Renal cortex interstitium (tissue), 11 donors: ENCODE data around the gene INPP4A. TPM values are rescaled to one million over a fixed set of nuclear protein-coding genes. Genes with fewer than 3 reads are reported as not detected.

ENCODE experiments used
- DNase-seq, 11 donors: peaks; one replicate each; pipeline ENCODE4 v3.0.0-alpha.2; 2013; ENCODE audit warnings: low read depth in 9 of 11, low spot score in 4 of 11; ENCODE audit errors: extremely low read depth in 1 of 11
- polyA plus RNA-seq, 3 donors: library from polyadenylated mRNA; unstranded; fragments of 120-200 nt; gene quantifications; one replicate each; pipeline ENCODE4 v1.2.1, GENCODE V29; 2013; ENCODE audit not compliant: insufficient read length in 3 of 3

The INPP4A gene
- polyA plus RNA-seq, 3 donors = 19.2 to 23.1 (median 21.5) TPM

DNA sequence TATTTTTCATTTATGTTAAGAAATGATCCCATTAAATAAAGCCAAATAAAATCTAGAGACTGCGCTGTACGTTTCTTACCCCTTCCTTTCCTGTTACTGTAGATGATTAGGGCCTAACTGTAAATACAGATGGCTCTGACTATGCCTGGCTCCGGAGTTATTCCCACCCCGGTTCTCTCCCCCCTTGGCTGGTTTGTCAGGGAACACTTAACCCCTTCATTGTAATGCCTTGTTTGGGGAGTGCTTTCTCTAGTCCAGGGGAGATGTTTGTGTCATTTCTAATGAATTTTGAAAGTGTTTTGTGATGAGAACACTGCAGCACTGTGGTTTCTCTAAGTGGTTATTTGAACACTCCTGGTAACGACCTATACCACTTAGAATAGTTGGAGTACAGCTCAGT, 172.5 kb downstream of the INPP4A start:
- DNase-seq = no peak

DNA sequence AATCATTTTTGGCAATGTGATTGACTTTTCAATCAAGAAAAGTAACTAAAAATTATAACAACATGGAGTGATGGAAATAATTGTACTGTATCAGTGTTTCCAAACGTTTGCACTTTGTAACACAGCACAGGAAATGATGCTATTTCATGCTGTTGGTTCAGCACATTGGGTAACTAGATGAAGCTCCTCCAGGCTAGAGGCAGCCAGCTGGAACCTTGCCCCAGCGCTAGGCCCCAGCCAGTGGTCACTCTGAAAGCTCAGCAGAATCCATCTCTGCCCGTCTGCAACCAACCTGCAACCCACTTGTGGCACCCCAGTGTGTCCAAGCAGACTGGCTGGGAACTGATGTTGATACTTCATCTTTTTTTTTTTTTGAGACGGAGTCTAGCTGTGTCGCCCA, 179.0 kb downstream of the INPP4A start:
- DNase-seq = peak in 1 of 11 donors; percentile 18

DNA sequence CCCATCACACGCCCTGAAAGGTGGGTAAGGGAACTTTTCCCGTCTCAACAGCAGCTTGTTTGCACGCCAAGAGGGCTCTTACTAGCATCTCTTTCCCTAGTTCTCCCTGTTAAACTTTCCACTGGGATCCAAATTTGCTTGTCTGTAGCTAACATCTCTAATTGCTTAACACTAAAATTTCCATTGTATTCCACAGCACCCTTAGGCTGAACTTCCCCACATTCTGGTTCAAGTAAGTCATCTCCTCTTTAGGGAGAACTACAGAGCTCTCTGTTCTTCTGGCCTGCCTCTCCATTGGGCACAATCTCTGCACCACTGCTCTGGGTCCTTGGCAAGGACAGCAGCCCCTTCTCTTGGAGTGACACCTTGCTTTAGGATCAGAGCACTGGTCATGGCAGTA, 187.7 kb downstream of the INPP4A start:
- no peak for DNase-seq

DNA sequence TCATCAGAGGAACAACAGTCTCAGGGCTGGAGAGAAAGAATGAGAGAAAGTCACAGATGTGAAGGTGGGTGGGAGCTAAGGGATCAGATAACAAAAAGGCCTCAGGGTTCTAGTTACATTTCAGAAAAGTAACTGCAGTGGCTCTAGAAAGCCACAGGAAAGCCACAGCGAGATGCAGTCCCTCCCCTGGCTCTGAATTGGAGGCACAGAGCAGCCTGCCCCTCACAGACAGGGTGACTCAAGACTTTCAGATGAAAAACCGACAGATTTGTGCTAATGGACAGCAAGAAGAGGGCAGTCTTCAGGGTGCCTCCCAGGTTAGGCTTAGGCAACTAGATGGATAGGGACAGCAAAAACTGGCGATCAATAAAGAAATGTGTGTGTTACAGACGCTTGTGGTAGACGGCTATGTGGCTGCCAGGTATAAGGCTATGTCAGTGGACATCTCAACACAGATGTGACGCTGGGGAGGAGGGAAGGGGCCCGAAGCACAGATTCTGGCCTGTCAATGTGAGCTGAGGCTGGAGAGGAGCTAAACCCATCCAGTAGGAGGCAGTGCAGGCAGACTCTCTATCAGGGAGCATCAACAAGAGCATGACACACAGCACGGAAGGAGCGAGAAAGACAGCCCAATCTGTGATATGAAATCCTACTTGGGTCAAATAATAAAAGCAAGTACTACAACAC, 189.9 kb downstream of the INPP4A start:
- no peak for DNase-seq

DNA sequence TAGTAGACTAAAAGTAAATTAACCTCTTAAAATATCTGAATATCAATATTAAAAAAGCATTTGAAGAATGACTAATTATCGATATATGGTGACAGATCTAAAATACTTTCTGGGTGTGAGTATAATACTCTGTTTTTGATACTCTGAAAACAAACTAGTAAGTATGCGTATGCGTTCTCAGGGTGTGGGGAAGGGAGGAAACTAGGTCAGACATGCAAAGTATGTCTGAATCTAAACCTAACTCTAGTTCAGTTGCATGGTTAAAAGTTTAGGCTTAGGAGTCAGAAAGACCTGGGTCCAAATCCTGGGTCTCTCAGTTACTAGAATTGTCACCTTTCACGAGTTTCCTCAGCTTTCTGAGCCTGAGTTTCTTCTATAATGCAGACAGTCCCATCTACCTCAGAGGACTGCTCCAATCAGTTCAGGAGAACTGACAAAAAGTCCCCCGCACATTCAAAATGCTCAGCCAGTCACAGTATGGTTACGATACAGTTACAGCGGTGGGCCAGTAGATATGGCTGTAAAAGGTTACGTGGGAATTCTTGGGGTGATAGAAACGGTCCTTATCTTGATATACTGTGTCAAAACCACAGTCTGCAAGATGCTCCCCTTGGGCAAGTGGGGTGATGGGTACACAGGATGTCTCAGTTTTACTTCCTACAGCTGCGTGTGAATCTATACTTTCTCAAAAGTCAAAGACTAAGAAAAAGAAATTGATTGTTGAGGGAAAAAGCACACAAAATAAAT, 192.9 kb downstream of the INPP4A start:
- DNase-seq = no peak

DNA sequence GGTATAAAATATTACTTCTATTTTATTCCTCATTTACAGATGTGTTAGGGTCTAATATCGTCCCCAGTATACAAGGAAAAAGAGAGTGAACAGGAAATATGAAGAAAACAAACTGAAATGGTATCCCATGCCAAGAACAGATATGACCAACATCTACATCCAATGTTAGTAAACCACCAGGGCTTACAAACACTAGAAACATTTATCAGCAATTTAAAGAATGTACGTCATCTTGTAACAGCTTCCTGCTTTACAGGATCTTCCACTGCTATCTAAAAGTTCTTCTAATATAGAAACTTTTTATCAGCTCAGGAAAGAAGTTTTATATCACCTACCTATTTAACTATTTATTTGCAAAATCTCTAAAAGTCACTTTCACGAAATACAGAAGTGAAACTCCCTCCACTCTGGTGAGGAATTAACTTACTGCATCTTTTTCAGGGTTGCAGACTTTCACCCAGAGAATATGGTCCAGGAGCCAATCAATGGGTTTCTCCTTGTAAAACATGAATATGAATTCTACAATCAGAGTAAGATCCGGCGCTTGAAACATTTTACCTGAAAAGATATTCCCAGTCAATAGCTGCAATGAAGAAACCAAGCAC, 198.9 kb downstream of the INPP4A start:
- no peak for DNase-seq

Other genes with a start within 250 kb of the INPP4A start
- gene CNGA3, start 98.4 kb upstream of the INPP4A start, polyA plus RNA-seq = not detected
- gene COA5, start 163.7 kb downstream of the INPP4A start, polyA plus RNA-seq = 10 to 100 TPM; 71.9 to 91.8 (median 78.7) TPM
- 10 to 100 TPM; 62.2 to 80.2 (median 64.7) TPM for gene UNC50, start 163.7 kb downstream of the INPP4A start, polyA plus RNA-seq